A549 (cell line): Measurements from ENCODE around the gene TTLL11. TPM values are rescaled to one million over a fixed set of nuclear protein-coding genes. Genes with fewer than 3 reads are reported as not detected.

ENCODE experiments used
- ATAC-seq, 2 experiments: fragments of 200-7000 bp in 1 of 2; fragments of >200 bp in 1 of 2; cut with Nextera tagmentation in 1 of 2; cut with Tn5 transposase in 1 of 2; 3 replicates each; pipeline versions ENCODE4 v1.8.0 to v1.9.1; 2018 to 2020; ENCODE audit warnings: mild to moderate bottlenecking in 1 of 2, moderate library complexity in 1 of 2
- CTCF ChIA-PET: fragments of 300-600 bp; sonication (Branson Sonifier 250); formaldehyde crosslinking; extraction: SDS; loops from one replicate; lab custom pipeline; 2021; ENCODE audit warnings: antibody characterized with exemption, inconsistent platforms; lab: Yijun Ruan, JAX
- POLR2A ChIA-PET: fragments of 350-600 bp; formaldehyde crosslinking; extraction: SDS; loops from one replicate; lab custom pipeline; 2021; ENCODE audit warnings: antibody characterized with exemption, inconsistent platforms; lab: Yijun Ruan, JAX
- DNase-seq, 2 experiments: peaks; one replicate each; pipeline versions ENCODE4 v3.0.0 to v3.0.0-alpha.2; 2011 to 2016; ENCODE audit warnings: low read depth in 1 of 2, low spot score in 1 of 2
- FAIRE-seq: peaks from 2 replicates; lab custom pipeline; 2011; peaks lifted over from hg19 to GRCh38; lab: Jason Lieb, UNC
- H3K27ac ChIP-seq, 2 experiments: fragments of >200 bp; sonication (Bioruptor Twin); formaldehyde crosslinking; 3 replicates each; pipeline ENCODE4 v1.5.1; 2016 to 2017
- H3K4me1 ChIP-seq: fragments of >200 bp; sonication (Bioruptor Twin); formaldehyde crosslinking; 3 replicates; pipeline ENCODE4 v1.6.1; 2016
- H3K4me2 ChIP-seq: fragments of >200 bp; sonication (Bioruptor Twin); formaldehyde crosslinking; 3 replicates; pipeline ENCODE4 v1.6.1; 2016
- H3K4me3 ChIP-seq: fragments of >200 bp; sonication (Bioruptor Twin); formaldehyde crosslinking; 3 replicates; pipeline ENCODE4 v1.5.1; 2016
- H3K9me3 ChIP-seq: fragments of >200 bp; sonication (Bioruptor Twin); formaldehyde crosslinking; 3 replicates; pipeline ENCODE4 v1.6.1; 2016
- ATOH8 ChIP-seq: fragments of 250-450 bp; sonication (Bioruptor Pico); IDR thresholded peaks from 2 replicates; pipeline ENCODE4 v1.5.0; 2020; ENCODE audit warnings: low read depth, mild to moderate bottlenecking, moderate library complexity
- CBX2 ChIP-seq: fragments of 200-600 bp; sonication (generic); IDR thresholded peaks from 2 replicates; pipeline ENCODE4 v1.6.1; 2016; ENCODE audit warnings: low read depth, mild to moderate bottlenecking, borderline replicate concordance
- CBX8 ChIP-seq: fragments of 200-600 bp; sonication (generic); IDR thresholded peaks from 2 replicates; pipeline ENCODE4 v1.6.1; 2016
- CHD2 ChIP-seq: fragments of 150-350 bp; IDR thresholded peaks from 2 replicates; pipeline ENCODE4 v1.6.1; 2014; ENCODE audit warnings: low read length; ENCODE audit not compliant: partially characterized antibody
- ELK1 ChIP-seq: fragments of 150-350 bp; IDR thresholded peaks from 2 replicates; pipeline ENCODE4 v1.6.1; 2014; ENCODE audit warnings: low read depth, mild to moderate bottlenecking, low read length
- EP300 ChIP-seq, 2 experiments: fragments of >200 bp; sonication (Bioruptor Twin); formaldehyde crosslinking; IDR thresholded peaks; 2 replicates in 1 of 2; 3 replicates in 1 of 2; pipeline ENCODE4 v1.6.1; 2016 to 2017
- GATA3 ChIP-seq: IDR thresholded peaks from 2 replicates; pipeline ENCODE4 v1.6.1; 2012; ENCODE audit warnings: borderline replicate concordance
- HMGXB4 ChIP-seq: fragments of 250-450 bp; sonication (Bioruptor Pico); IDR thresholded peaks from 2 replicates; pipeline ENCODE4 v1.5.0; 2021; ENCODE audit warnings: mild to moderate bottlenecking, moderate library complexity, borderline replicate concordance
- HOXB13 ChIP-seq: fragments of 250-450 bp; sonication (Bioruptor Pico); IDR thresholded peaks from 2 replicates; pipeline ENCODE4 v1.5.0; 2020; ENCODE audit warnings: low read depth, mild to moderate bottlenecking, moderate library complexity
- HOXB5 ChIP-seq: fragments of 250-450 bp; sonication (Bioruptor Pico); IDR thresholded peaks from 2 replicates; pipeline ENCODE4 v1.5.0; 2020; ENCODE audit warnings: mild to moderate bottlenecking, moderate library complexity
- KDM1A ChIP-seq: fragments of 200-600 bp; sonication (generic); IDR thresholded peaks from 2 replicates; pipeline ENCODE4 v1.6.1; 2016; ENCODE audit warnings: low read depth, mild to moderate bottlenecking
- KDM5A ChIP-seq: fragments of 200-600 bp; sonication (generic); IDR thresholded peaks from 2 replicates; pipeline ENCODE4 v1.6.1; 2016; ENCODE audit warnings: antibody characterized with exemption, mild to moderate bottlenecking
- MAFK ChIP-seq: fragments of 450-650 bp; IDR thresholded peaks from 2 replicates; pipeline ENCODE4 v1.6.1; 2014; ENCODE audit not compliant: partially characterized antibody
- NPAS2 ChIP-seq: fragments of 250-450 bp; sonication (Bioruptor Pico); IDR thresholded peaks from 2 replicates; pipeline ENCODE4 v1.8.0; 2022; ENCODE audit warnings: mild to moderate bottlenecking, moderate library complexity, borderline replicate concordance
- PHF8 ChIP-seq: fragments of 200-600 bp; sonication (generic); IDR thresholded peaks from 2 replicates; pipeline ENCODE4 v1.6.1; 2016; ENCODE audit warnings: low read depth, mild to moderate bottlenecking, antibody characterized with exemption, moderate library complexity, borderline replicate concordance
- RAD21 ChIP-seq, 2 experiments: fragments of >200 bp in 1 of 2; sonication (Bioruptor Twin) in 1 of 2; formaldehyde crosslinking in 1 of 2; IDR thresholded peaks in 1 of 2; conservative IDR thresholded peaks in 1 of 2; 2 replicates in 1 of 2; 3 replicates in 1 of 2; pipeline ENCODE4 v1.6.1; 2012 to 2018; ENCODE audit warnings: inconsistent platforms in 1 of 2
- RARB ChIP-seq: fragments of 250-450 bp; sonication (Bioruptor Pico); IDR thresholded peaks from 2 replicates; pipeline ENCODE4 v1.8.0; 2021; ENCODE audit warnings: mild to moderate bottlenecking, moderate library complexity
- ZC3H11A ChIP-seq: fragments of 450-650 bp; IDR thresholded peaks from 2 replicates; pipeline ENCODE4 v1.6.1; 2014; ENCODE audit warnings: antibody characterized with exemption, mild to moderate bottlenecking
- ZNF302 ChIP-seq: fragments of 250-450 bp; sonication (Bioruptor Pico); IDR thresholded peaks from 2 replicates; pipeline ENCODE4 v1.9.0; 2021; ENCODE audit warnings: inconsistent platforms, mild to moderate bottlenecking, moderate library complexity
- ZSCAN20 ChIP-seq: fragments of 250-450 bp; sonication (Bioruptor Pico); IDR thresholded peaks from 2 replicates; pipeline ENCODE4 v1.8.0; 2022; ENCODE audit warnings: mild to moderate bottlenecking, moderate library complexity
- WGBS: methylation state at CpG from one replicate; pipeline ENCODE4 v1.1.6; 2017; ENCODE audit errors: missing lambda C conversion rate; 5-methylcytosine and 5-hydroxymethylcytosine counted together
- polyA plus RNA-seq, 4 experiments: library from polyadenylated mRNA; depleted of rRNA in 3 of 4; stranded (reverse); fragments of >200 nt; fragmentation: RNase III in 1 of 4; extraction: RNeasy Plus Mini Kit Qiagen cat#74134 plus additional on column Dnase treatment in 1 of 4; gene quantifications; 2 replicates in 3 of 4; 3 replicates in 1 of 4; pipeline ENCODE4 v1.2.3, GENCODE V29; 2011 to 2017
- TF ChIP-seq, protein P1 (sequence below): fragments of >200 bp; sonication (Bioruptor Twin); formaldehyde crosslinking; IDR thresholded peaks from 3 replicates; pipeline ENCODE4 v1.6.1; 2016
- TF ChIP-seq, protein P2 (sequence below): fragments of 200-600 bp; sonication (generic); IDR thresholded peaks from 2 replicates; pipeline ENCODE4 v1.6.1; 2016; ENCODE audit warnings: antibody characterized with exemption, mild to moderate bottlenecking, moderate library complexity

The TTLL11 gene
- polyA plus RNA-seq, 2 of the 4 experiments (the other 2 are of a cell fraction), result 1.8 to 2.6 TPM

DNA sequence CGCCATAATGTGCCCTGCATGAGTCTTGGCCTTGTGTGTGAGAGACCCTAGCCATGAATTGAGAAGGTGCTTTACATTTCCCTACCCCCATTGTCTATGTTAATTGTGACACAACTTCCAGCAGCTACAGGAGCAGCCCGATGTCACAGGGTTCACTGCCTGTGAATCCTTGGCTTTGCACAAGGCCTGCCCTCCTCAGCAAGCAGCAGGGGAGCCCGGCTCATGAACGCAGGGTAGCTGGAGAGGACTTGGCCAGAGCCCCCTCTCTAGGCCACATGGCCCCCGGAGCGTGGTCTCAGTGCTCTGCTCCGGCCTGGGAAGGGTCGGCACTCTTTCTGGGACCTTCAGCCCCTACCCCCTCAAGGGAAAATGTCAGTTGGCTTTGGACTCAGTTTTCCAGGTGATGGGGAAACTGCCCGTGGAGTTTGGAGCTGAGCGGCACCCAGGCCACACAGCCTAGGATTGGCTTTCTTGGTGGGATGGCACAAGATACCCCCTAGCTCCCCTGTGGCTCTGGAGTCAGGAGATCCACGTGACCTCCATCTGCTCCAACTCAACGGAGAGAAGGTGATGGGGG lies 280.9 kb downstream of the TTLL11 start:
- H3K27ac ChIP-seq, result no peak overlapping the region
- no peak overlapping the region for H3K4me3 ChIP-seq
- DNase-seq, result no peak
- POLR2A ChIA-PET, result no interaction called here
- FAIRE-seq, result no peak
- no peak for ATAC-seq
- no peaks in the 10 kb centered on the region for H3K9me3 ChIP-seq
- TF ChIP-seq RAD21 (conservative IDR thresholded peaks at IDR 0.05 in 1 of 2, IDR thresholded peaks at IDR 0.05 in 1 of 2), result no peak
- no peak for TF ChIP-seq CHD2
- TF ChIP-seq, protein P1, sequence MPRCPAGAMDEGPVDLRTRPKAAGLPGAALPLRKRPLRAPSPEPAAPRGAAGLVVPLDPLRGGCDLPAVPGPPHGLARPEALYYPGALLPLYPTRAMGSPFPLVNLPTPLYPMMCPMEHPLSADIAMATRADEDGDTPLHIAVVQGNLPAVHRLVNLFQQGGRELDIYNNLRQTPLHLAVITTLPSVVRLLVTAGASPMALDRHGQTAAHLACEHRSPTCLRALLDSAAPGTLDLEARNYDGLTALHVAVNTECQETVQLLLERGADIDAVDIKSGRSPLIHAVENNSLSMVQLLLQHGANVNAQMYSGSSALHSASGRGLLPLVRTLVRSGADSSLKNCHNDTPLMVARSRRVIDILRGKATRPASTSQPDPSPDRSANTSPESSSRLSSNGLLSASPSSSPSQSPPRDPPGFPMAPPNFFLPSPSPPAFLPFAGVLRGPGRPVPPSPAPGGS, result no peak
- TF ChIP-seq HOXB5 (CRISPR knock-in tag), result no peak
- CTCF ChIA-PET, result interaction anchor here (1.2 to 3.5 kb wide), 3 partner anchors 12 to 266 kb away, joined by 3 to 13 read pairs (median 4); no protein-coding TSS in a partner anchor
- H3K4me1 ChIP-seq, result no peaks in the 10 kb centered on the region
- no peak overlapping the region for H3K4me2 ChIP-seq
- WGBS, result 57% methylated on average over 10 of the region's 12 CpGs

DNA sequence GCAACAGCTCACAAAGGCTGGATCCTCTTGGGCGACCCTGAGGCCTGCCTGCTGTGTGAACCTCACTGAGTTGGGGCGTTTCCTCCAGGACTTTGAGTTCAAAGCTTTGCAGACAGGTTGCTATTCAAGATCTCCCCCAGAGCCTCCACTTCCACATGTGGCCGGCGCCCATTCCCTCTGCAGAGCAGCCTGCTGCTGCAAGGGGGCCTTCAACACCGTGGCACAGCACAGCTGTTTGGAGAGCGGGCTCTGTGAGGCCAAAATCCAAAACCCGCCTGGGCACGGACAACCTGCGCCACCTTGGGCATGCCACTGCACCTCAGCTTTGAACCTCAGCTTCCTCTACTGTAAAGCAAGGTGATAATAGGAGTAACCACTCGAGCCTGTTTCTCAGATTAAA lies 281.4 kb downstream of the TTLL11 start:
- Histone ChIP-seq H3K4me1 (no peaks in the 10 kb centered on the region), H3K4me2 (no peak overlapping the region), H3K9me3 (no peaks in the 10 kb centered on the region), H3K4me3 (no peak overlapping the region), H3K27ac (no peak overlapping the region)
- DNase-seq (no peak), ATAC-seq (no peak)
- CTCF ChIA-PET, result interaction anchor here (1.2 to 3.5 kb wide), 4 partner anchors 12 to 265 kb away, joined by 3 to 13 read pairs (median 4); no protein-coding TSS in a partner anchor
- TF ChIP-seq KDM5A, result no peak
- TF ChIP-seq MAFK, result no peak
- TF ChIP-seq HOXB13 (CRISPR knock-in tag), result no peak
- TF ChIP-seq ATOH8 (CRISPR knock-in tag), result no peak
- TF ChIP-seq, all 56 proteins: peak for 0
- FAIRE-seq, result no peak
- 51% methylated on average over 7 of the region's 10 CpGs for WGBS
- POLR2A ChIA-PET, result no interaction called here

GRCh38 chr9:121811140-121811539 lies 282.0 kb downstream of the TTLL11 start:
- Histone ChIP-seq H3K4me2 (no peak overlapping the region), H3K9me3 (no peaks in the 10 kb centered on the region), H3K27ac (no peak overlapping the region), H3K4me1 (no peaks in the 10 kb centered on the region), H3K4me3 (no peak overlapping the region)
- CTCF ChIA-PET, result interaction anchor here (0.6 to 3.5 kb wide), 4 partner anchors 13 to 124 kb away, joined by 3 to 13 read pairs (median 4); no protein-coding TSS in a partner anchor
- no peak for ATAC-seq
- DNase-seq, result no peak
- no peak for FAIRE-seq
- WGBS, result 65% methylated on average over 4 of the region's 9 CpGs
- POLR2A ChIA-PET, result no interaction called here
- TF ChIP-seq KDM1A, result no peak
- no peak for TF ChIP-seq EP300 (IDR thresholded peaks at IDR 0.05)
- no peak for TF ChIP-seq ZSCAN20 (CRISPR knock-in tag)
- no peak for TF ChIP-seq PHF8
- no peak for TF ChIP-seq HMGXB4 (CRISPR knock-in tag)
- no peak for TF ChIP-seq ATOH8 (CRISPR knock-in tag)
- no peak for TF ChIP-seq CBX2
- TF ChIP-seq, protein P2, sequence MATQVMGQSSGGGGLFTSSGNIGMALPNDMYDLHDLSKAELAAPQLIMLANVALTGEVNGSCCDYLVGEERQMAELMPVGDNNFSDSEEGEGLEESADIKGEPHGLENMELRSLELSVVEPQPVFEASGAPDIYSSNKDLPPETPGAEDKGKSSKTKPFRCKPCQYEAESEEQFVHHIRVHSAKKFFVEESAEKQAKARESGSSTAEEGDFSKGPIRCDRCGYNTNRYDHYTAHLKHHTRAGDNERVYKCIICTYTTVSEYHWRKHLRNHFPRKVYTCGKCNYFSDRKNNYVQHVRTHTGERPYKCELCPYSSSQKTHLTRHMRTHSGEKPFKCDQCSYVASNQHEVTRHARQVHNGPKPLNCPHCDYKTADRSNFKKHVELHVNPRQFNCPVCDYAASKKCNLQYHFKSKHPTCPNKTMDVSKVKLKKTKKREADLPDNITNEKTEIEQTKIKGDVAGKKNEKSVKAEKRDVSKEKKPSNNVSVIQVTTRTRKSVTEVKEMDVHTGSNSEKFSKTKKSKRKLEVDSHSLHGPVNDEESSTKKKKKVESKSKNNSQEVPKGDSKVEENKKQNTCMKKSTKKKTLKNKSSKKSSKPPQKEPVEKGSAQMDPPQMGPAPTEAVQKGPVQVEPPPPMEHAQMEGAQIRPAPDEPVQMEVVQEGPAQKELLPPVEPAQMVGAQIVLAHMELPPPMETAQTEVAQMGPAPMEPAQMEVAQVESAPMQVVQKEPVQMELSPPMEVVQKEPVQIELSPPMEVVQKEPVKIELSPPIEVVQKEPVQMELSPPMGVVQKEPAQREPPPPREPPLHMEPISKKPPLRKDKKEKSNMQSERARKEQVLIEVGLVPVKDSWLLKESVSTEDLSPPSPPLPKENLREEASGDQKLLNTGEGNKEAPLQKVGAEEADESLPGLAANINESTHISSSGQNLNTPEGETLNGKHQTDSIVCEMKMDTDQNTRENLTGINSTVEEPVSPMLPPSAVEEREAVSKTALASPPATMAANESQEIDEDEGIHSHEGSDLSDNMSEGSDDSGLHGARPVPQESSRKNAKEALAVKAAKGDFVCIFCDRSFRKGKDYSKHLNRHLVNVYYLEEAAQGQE, result no peak
- no peak for TF ChIP-seq CBX8
- no peak for TF ChIP-seq NPAS2 (CRISPR knock-in tag)
- TF ChIP-seq RARB (CRISPR knock-in tag), result no peak
- no peak for TF ChIP-seq ELK1
- TF ChIP-seq ZC3H11A, result no peak
- no peak for TF ChIP-seq GATA3
- TF ChIP-seq ZNF302 (CRISPR knock-in tag), result no peak
